22Rv1 (cell line): ENCODE results near the gene IFT43.

ENCODE experiments used
- ZFX ChIP-seq: fragments of 450-650 bp; IDR thresholded peaks from 2 replicates; pipeline ENCODE4 v1.6.1; 2017; ENCODE audit warnings: antibody characterized with exemption, borderline replicate concordance
- TF ChIP-seq, protein P1 (sequence below): fragments of 450-650 bp; IDR thresholded peaks from 2 replicates; pipeline ENCODE4 v1.5.1; 2017; ENCODE audit warnings: mild to moderate bottlenecking

DNA sequence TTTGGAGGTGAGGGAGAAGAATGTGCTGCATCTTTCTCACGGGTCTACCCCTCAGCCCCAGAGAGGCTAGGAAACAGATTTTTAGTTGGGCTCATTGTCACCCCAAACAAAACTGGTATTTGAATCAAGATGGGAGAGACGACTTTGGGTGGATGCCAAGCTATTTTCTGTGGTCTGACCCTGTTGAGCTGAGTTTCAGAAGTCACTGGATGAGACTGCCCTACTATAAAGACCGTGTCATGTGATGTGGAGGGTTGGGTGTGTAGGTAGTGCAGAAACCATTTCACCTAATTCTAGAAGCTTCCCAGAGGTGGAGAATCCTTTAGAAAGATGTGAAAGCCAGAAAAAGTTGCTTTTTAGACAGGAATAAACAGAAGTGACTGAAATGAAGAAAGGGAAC, 60.2 kb downstream of the IFT43 start:
- TF ChIP-seq, protein P1, sequence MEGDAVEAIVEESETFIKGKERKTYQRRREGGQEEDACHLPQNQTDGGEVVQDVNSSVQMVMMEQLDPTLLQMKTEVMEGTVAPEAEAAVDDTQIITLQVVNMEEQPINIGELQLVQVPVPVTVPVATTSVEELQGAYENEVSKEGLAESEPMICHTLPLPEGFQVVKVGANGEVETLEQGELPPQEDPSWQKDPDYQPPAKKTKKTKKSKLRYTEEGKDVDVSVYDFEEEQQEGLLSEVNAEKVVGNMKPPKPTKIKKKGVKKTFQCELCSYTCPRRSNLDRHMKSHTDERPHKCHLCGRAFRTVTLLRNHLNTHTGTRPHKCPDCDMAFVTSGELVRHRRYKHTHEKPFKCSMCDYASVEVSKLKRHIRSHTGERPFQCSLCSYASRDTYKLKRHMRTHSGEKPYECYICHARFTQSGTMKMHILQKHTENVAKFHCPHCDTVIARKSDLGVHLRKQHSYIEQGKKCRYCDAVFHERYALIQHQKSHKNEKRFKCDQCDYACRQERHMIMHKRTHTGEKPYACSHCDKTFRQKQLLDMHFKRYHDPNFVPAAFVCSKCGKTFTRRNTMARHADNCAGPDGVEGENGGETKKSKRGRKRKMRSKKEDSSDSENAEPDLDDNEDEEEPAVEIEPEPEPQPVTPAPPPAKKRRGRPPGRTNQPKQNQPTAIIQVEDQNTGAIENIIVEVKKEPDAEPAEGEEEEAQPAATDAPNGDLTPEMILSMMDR = no peak
- TF ChIP-seq ZFX = no peak
